Transverse colon (tissue), 4 donors: Measurements from ENCODE around the gene UBXN10.

Experiments used
- EP300 ChIP-seq: sonication (generic); formaldehyde crosslinking; IDR thresholded peaks from one replicate; pipeline ENCODE4 v1.6.1; 2017; ENCODE audit warnings: antibody characterized with exemption, low read depth
- POLR2A ChIP-seq: fragments of 450-650 bp; IDR thresholded peaks from one replicate; pipeline ENCODE4 v1.6.1; 2016; ENCODE audit warnings: antibody characterized with exemption, mild to moderate bottlenecking, moderate library complexity
- POLR2AphosphoS5 ChIP-seq, 3 donors: sonication (generic); formaldehyde crosslinking; IDR thresholded peaks; one replicate each; pipeline ENCODE4 v1.6.1; 2016; ENCODE audit warnings: antibody characterized with exemption in 3 of 3
- TF ChIP-seq, protein P1 (sequence below), 5 experiments: fragments of 200-600 bp in 3 of 5; fragments of 450-650 bp in 2 of 5; sonication (generic) in 3 of 5; IDR thresholded peaks; 1 replicate in 2 of 5; 2 replicates in 3 of 5; pipeline ENCODE4 v1.5.1; 2016 to 2017; ENCODE audit warnings: antibody characterized with exemption in 5 of 5, inconsistent platforms in 3 of 5, mild to moderate bottlenecking in 2 of 5, moderate library complexity in 1 of 5

DNA sequence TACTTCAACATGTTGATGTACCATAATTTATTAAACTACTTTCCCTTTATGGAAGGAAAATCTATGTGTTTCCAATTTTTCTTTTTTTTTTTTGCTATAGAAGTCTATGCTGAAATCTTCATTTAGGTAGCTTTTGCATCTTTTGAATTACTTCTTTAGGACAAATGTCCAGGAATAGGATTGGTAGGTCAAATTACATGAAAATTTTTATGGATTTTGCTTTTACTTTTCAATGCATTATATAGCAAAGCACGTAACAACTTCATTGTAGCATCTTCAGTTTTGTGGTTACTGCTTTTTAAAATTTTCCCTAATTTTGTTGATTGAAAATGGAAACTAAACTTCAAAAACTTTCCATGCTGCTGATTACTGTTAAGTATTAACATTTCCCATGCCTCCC lies 12.4 kb downstream of the UBXN10 start:
- TF ChIP-seq, protein P1, sequence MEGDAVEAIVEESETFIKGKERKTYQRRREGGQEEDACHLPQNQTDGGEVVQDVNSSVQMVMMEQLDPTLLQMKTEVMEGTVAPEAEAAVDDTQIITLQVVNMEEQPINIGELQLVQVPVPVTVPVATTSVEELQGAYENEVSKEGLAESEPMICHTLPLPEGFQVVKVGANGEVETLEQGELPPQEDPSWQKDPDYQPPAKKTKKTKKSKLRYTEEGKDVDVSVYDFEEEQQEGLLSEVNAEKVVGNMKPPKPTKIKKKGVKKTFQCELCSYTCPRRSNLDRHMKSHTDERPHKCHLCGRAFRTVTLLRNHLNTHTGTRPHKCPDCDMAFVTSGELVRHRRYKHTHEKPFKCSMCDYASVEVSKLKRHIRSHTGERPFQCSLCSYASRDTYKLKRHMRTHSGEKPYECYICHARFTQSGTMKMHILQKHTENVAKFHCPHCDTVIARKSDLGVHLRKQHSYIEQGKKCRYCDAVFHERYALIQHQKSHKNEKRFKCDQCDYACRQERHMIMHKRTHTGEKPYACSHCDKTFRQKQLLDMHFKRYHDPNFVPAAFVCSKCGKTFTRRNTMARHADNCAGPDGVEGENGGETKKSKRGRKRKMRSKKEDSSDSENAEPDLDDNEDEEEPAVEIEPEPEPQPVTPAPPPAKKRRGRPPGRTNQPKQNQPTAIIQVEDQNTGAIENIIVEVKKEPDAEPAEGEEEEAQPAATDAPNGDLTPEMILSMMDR (IDR thresholded peaks at IDR 0.05): no peak
- no peak for TF ChIP-seq POLR2A
- no peak for TF ChIP-seq POLR2AphosphoS5 (IDR thresholded peaks at IDR 0.05)
- TF ChIP-seq EP300: no peak
